Gastrocnemius medialis (tissue), 4 donors: ENCODE measurements around the gene WNT10A. TPM values are rescaled to one million over a fixed set of nuclear protein-coding genes. Genes with fewer than 3 reads are reported as not detected.

Source experiments
- total RNA-seq, 4 donors: library from RNA; depleted of rRNA; stranded (reverse); fragments of >200 nt; gene quantifications; one replicate each; pipeline versions ENCODE4 v1.1.0 to v1.2.3, GENCODE V29; 2016

WNT10A gene
- total RNA-seq, 4 donors from 2014 or later, result not detected

Other genes with a start within 250 kb of the WNT10A start
- 10 to 100 TPM; 13.2 to 46.6 (median 34.0) TPM for gene ZNF142, start 221.2 kb upstream of the WNT10A start, total RNA-seq
- 10 to 100 TPM; 19.6 to 46.9 (median 22.4) TPM for gene BCS1L, start 221.2 kb upstream of the WNT10A start, total RNA-seq
- 10 to 100 TPM; 11.7 to 39.1 (median 26.1) TPM for gene RNF25, start 208.8 kb upstream of the WNT10A start, total RNA-seq
- 10 to 100 TPM in 1 of 4 donors, 1 to 10 TPM in 3; 3.0 to 16.3 (median 7.6) TPM for gene STK36, start 208.8 kb upstream of the WNT10A start, total RNA-seq
- gene TTLL4, start 170.0 kb upstream of the WNT10A start, total RNA-seq, result 10 to 100 TPM in 1 of 4 donors, 1 to 10 TPM in 3; 4.4 to 16.2 (median 6.4) TPM
- gene CYP27A1, start 98.7 kb upstream of the WNT10A start, total RNA-seq, result 10 to 100 TPM; 17.9 to 56.3 (median 26.8) TPM
- gene PRKAG3, start 49.0 kb upstream of the WNT10A start, total RNA-seq, result 10 to 100 TPM in 3 of 4 donors, 1 to 10 TPM in 1; 8.3 to 65.4 (median 44.3) TPM
- 1 to 10 TPM in 2 of 4 donors, under 1 TPM in 2; 0.36 to 3.9 (median 2.1) TPM for gene WNT6, start 21.0 kb upstream of the WNT10A start, total RNA-seq
- not detected for gene CDK5R2, start 78.8 kb downstream of the WNT10A start, total RNA-seq
- not detected for gene FEV, start 104.3 kb downstream of the WNT10A start, total RNA-seq
- gene CRYBA2, start 112.6 kb downstream of the WNT10A start, total RNA-seq, result not detected
- under 1 TPM in 1 of 4 donors, not detected in 3; 0.09 TPM for gene CFAP65, start 160.7 kb downstream of the WNT10A start, total RNA-seq
- under 1 TPM in 1 of 4 donors, not detected in 3; 0.27 TPM for gene IHH, start 180.1 kb downstream of the WNT10A start, total RNA-seq